PC-3 (cell line): ENCODE results near the gene TARBP1. TPM values are rescaled to one million over a fixed set of nuclear protein-coding genes. Genes with fewer than 3 reads are reported as not detected.
A peak's percentile ranks its signal among the peaks of the same experiment; 100 is the strongest.

ENCODE experiments used
- ATAC-seq: fragments of 200-7000 bp; cut with Tn5 transposase; 2 replicates; pipeline ENCODE4 v1.9.1; 2020; ENCODE audit warnings: mild to moderate bottlenecking, moderate library complexity
- BruUV-seq: library from RNA; stranded (reverse); fragments of 400-500 nt; replicated peaks from 2 replicates; lab custom pipeline; 2021; lab: Mats Ljungman, UMichigan
- CTCF ChIA-PET: fragments of 300-600 bp; sonication (Branson Sonifier 250); formaldehyde crosslinking; loops from one replicate; lab custom pipeline; 2022; ENCODE audit warnings: antibody characterized with exemption; lab: Charles Lee
- POLR2A ChIA-PET: fragments of 300-600 bp; sonication (Branson Sonifier 250); formaldehyde crosslinking; loops from one replicate; lab custom pipeline; 2022; ENCODE audit warnings: antibody characterized with exemption; ENCODE audit not compliant: unreplicated experiment; lab: Charles Lee
- DNase-seq: peaks from one replicate; pipeline ENCODE4 v3.0.0-alpha.2; 2015
- H2AFZ ChIP-seq: fragments of 300-600 bp; sonication (generic); 2 replicates; pipeline ENCODE4 v1.6.0; 2016; ENCODE audit warnings: antibody characterized with exemption, low read length
- H3F3A ChIP-seq: fragments of 300-600 bp; sonication (generic); one replicate; pipeline ENCODE4 v1.6.0; 2017; ENCODE audit warnings: antibody characterized with exemption, low read length, control low read depth, mild to moderate bottlenecking; ENCODE audit not compliant: unreplicated experiment
- H3K27ac ChIP-seq: fragments of 300-600 bp; sonication (generic); 2 replicates; pipeline ENCODE4 v1.5.1; 2016; ENCODE audit warnings: mild to moderate bottlenecking, low read length
- H3K27me3 ChIP-seq: fragments of 300-600 bp; sonication (generic); 2 replicates; pipeline ENCODE4 v1.6.1; 2016; ENCODE audit warnings: low read length, mixed read lengths
- H3K36me3 ChIP-seq: fragments of 300-600 bp; sonication (generic); 2 replicates; pipeline ENCODE4 v1.6.1; 2016; ENCODE audit warnings: low read depth, mixed run types, low read length, mixed read lengths
- H3K4me1 ChIP-seq: fragments of 300-600 bp; sonication (generic); 2 replicates; pipeline ENCODE4 v1.5.1; 2016; ENCODE audit warnings: low read length; ENCODE audit not compliant: insufficient read depth
- H3K4me2 ChIP-seq: fragments of 300-600 bp; sonication (generic); 2 replicates; pipeline ENCODE4 v1.6.0; 2016; ENCODE audit warnings: low read length
- H3K4me3 ChIP-seq: fragments of 300-600 bp; sonication (generic); 2 replicates; pipeline ENCODE4 v1.5.1; 2016; ENCODE audit warnings: mild to moderate bottlenecking, low read length, mixed read lengths
- H3K79me2 ChIP-seq: fragments of 300-600 bp; sonication (generic); 2 replicates; pipeline ENCODE4 v1.6.1; 2017; ENCODE audit warnings: low read length, mixed read lengths
- H3K9ac ChIP-seq: fragments of 300-600 bp; sonication (generic); 2 replicates; pipeline ENCODE4 v1.6.0; 2016; ENCODE audit warnings: mild to moderate bottlenecking, low read length
- H3K9me2 ChIP-seq: fragments of 300-600 bp; sonication (generic); replicated peaks from 2 replicates; pipeline ENCODE4 v1.6.1; 2016; ENCODE audit warnings: mixed run types, low read length, mixed read lengths
- H3K9me3 ChIP-seq: fragments of 300-600 bp; sonication (generic); 2 replicates; pipeline ENCODE4 v1.6.1; 2016; ENCODE audit warnings: low read length, mixed read lengths
- H4K20me1 ChIP-seq: fragments of 300-600 bp; sonication (generic); 2 replicates; pipeline ENCODE4 v1.6.1; 2016; ENCODE audit warnings: low read length, mixed read lengths
- EZH2 ChIP-seq: fragments of 300-600 bp; sonication (generic); IDR thresholded peaks from one replicate; pipeline ENCODE4 v1.6.1; 2017; ENCODE audit warnings: antibody characterized with exemption, mild to moderate bottlenecking, low read length; ENCODE audit not compliant: unreplicated experiment
- EZH2phosphoT487 ChIP-seq: fragments of 300-600 bp; sonication (generic); IDR thresholded peaks from 2 replicates; pipeline ENCODE4 v1.6.1; 2018; ENCODE audit warnings: mild to moderate bottlenecking, antibody characterized with exemption, low read length, borderline replicate concordance
- intact Hi-C: fragments of 100-400 bp; cut with micrococcal nuclease; formaldehyde crosslinking; loops from 2 replicates; pipeline ENCODE4 v1.9.0; 2023
- total RNA-seq: library from RNA; depleted of rRNA; stranded (reverse); fragments of >200 nt; gene quantifications from 2 replicates; pipeline ENCODE4 v1.2.3, GENCODE V29; 2014
- TF ChIP-seq, protein P1 (sequence below): fragments of 300-600 bp; sonication (generic); conservative IDR thresholded peaks from 2 replicates; pipeline ENCODE4 v1.5.1; 2017; ENCODE audit warnings: antibody characterized with exemption, low read depth, mild to moderate bottlenecking, low read length

TARBP1 gene
- total RNA-seq, 1 experiment from 2014 or later: 15.1 TPM

DNA sequence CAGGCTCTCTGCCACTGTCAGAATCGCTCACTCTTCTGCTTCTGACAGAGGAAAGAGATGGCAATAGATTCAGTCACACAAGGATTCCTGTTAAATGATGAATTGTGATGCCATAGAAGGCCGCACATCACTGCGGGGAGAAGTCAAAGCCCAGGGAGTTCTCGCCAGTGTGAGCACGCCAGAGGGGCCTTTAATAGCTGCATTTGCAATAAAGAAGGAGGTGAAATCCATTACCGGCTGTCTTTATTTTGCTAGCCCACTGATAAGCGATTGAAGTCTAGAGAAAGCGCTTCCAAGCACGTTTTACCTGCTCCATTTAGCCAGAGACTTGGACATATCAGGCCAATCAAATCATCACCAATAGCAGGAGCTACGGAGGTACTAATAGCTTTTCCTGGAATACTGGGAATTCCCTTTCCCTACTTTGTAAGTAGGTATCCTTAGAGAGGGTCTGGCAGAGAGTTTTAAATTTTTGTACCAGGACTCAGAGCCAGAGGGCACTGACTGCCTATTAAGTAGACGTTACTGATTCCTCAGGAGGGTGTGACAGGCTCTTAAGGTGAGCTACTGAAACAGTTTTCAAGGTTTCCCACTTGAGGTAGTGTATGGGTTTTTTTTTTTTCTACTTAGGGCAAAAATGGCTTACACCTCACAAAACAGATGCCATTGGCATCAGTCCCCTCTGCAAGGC is 10.2 kb upstream of the TARBP1 start:
- Histone ChIP-seq H3F3A (no peaks in the 10 kb centered on the region), H3K4me1 (peaks cover 11% of the 10 kb centered on the region), H3K36me3 (no peaks in the 10 kb centered on the region), H3K4me2 (no peak overlapping the region), H3K4me3 (no peak overlapping the region), H3K27me3 (no peaks in the 10 kb centered on the region), H3K9me2 (no peaks in the 10 kb centered on the region), H3K9ac (no peak overlapping the region), H3K27ac (no peak overlapping the region), H2AFZ (no peak overlapping the region), H4K20me1 (no peaks in the 10 kb centered on the region), H3K79me2 (no peaks in the 10 kb centered on the region), H3K9me3 (no peaks in the 10 kb centered on the region)
- intact Hi-C loops: no loop called here
- ChIA-PET CTCF (no interaction called here), POLR2A (no interaction called here)
- BruUV-seq: no TSS peak
- peak; percentile 10 for DNase-seq
- no peak; the same call in 1 of the 2 replicates for ATAC-seq
- TF ChIP-seq, protein P1, sequence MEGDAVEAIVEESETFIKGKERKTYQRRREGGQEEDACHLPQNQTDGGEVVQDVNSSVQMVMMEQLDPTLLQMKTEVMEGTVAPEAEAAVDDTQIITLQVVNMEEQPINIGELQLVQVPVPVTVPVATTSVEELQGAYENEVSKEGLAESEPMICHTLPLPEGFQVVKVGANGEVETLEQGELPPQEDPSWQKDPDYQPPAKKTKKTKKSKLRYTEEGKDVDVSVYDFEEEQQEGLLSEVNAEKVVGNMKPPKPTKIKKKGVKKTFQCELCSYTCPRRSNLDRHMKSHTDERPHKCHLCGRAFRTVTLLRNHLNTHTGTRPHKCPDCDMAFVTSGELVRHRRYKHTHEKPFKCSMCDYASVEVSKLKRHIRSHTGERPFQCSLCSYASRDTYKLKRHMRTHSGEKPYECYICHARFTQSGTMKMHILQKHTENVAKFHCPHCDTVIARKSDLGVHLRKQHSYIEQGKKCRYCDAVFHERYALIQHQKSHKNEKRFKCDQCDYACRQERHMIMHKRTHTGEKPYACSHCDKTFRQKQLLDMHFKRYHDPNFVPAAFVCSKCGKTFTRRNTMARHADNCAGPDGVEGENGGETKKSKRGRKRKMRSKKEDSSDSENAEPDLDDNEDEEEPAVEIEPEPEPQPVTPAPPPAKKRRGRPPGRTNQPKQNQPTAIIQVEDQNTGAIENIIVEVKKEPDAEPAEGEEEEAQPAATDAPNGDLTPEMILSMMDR: no peak
- no peak for TF ChIP-seq EZH2
- TF ChIP-seq EZH2phosphoT487: no peak

DNA sequence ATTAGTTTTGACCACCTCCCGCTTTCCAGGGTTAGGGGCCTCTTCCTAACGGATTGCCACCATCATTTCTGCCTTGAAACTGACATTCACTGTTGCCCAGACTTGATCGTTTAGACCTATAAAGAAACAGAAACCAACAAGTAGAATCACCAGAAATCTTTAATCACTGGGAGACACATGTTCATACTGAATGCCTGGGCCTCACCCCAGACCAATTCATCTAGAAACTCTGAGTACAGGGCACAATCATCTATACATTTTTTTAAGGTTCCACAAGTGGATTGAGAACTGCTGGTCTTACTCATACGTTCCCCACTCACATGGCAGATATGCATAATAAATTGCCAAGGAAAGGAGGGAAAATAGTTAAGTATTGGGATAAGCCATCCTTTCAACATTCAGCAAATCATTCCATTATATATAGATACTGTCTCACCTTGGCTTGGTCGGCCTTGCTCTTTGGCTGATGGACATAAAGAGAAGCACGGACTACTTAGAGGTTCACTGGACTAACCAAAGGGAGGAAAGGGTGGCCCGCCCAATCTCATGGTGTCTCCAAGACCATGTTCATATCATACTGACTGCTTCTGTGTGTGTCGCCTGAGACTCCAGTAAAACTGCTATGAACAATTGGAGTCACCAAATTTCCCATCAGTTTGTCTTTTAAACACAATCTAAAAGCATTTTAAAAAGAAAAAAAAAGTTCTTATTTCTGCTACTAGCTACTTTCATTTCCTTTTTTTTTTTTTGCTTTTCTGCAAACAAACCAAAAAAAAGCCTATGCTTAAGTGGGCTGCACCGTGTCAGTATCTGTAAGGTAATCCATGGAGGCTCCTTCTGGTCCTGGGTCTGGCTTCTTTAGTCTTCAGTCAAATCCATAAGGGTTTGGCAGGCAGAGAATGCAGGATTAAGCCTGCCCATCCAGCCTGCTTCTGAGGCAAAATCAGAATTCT is 9.4 kb upstream of the TARBP1 start:
- intact Hi-C loops: no loop called here
- Histone ChIP-seq H3K9ac (no peak overlapping the region), H3K4me1 (peaks cover 11% of the 10 kb centered on the region), H3K9me3 (no peaks in the 10 kb centered on the region), H3K4me3 (no peak overlapping the region), H4K20me1 (no peaks in the 10 kb centered on the region), H3K27ac (no peak overlapping the region), H3K36me3 (no peaks in the 10 kb centered on the region), H3K9me2 (no peaks in the 10 kb centered on the region), H3K79me2 (no peaks in the 10 kb centered on the region), H3K4me2 (no peak overlapping the region; the same call in 1 of the 2 replicates), H3K27me3 (no peaks in the 10 kb centered on the region), H3F3A (no peaks in the 10 kb centered on the region), H2AFZ (no peak overlapping the region)
- DNase-seq: no peak
- ChIA-PET POLR2A (no interaction called here), CTCF (interaction anchor here (0.6 kb wide), 1 partner anchor 373 kb away, joined by 7 read pairs; no protein-coding TSS in a partner anchor)
- TF ChIP-seq EZH2phosphoT487: no peak
- no peak for TF ChIP-seq EZH2
- TF ChIP-seq, protein P1: no peak
- no peak for ATAC-seq
- BruUV-seq: no TSS peak
